Testis (tissue), 3 donors: ENCODE data around the gene HTR3B. TPM values are rescaled to one million over a fixed set of nuclear protein-coding genes. Genes with fewer than 3 reads are reported as not detected.

Source experiments
- DNase-seq: peaks from one replicate; pipeline ENCODE4 v3.0.0-alpha.2; 2019
- H3K27ac ChIP-seq, 2 donors: fragments of 200-600 bp; sonication (generic); one replicate each; pipeline ENCODE4 v1.5.1; 2019
- H3K27me3 ChIP-seq: fragments of 200-600 bp; sonication (generic); one replicate; pipeline ENCODE4 v1.5.1; 2019
- H3K36me3 ChIP-seq: fragments of 200-600 bp; sonication (generic); one replicate; pipeline ENCODE4 v1.5.1; 2017; ENCODE audit warnings: low read depth; ENCODE audit errors: missing control alignments
- H3K4me1 ChIP-seq: fragments of 200-600 bp; sonication (generic); one replicate; pipeline ENCODE4 v1.5.1; 2019
- H3K4me3 ChIP-seq, 2 donors: fragments of 200-600 bp; sonication (generic); one replicate each; pipeline ENCODE4 v1.5.1; 2017 to 2019
- H3K9me3 ChIP-seq: fragments of 200-600 bp; sonication (generic); one replicate; pipeline ENCODE4 v1.5.1; 2017
- POLR2A ChIP-seq: fragments of 450-650 bp; IDR thresholded peaks from one replicate; pipeline ENCODE4 v1.6.1; 2017; ENCODE audit warnings: antibody characterized with exemption, mild to moderate bottlenecking, moderate library complexity
- whole genome bisulfite sequencing, 2 donors: methylation state at CpG; one replicate each; pipeline ENCODE4 v1.1.5; 2018; 5-methylcytosine and 5-hydroxymethylcytosine counted together
- intact Hi-C: fragments of 100-400 bp; cut with DNase I; formaldehyde crosslinking; loops from one replicate; pipeline ENCODE4 v1.15.1; 2023; ENCODE audit warnings: low total_unique reads
- polyA plus RNA-seq: library from polyadenylated mRNA; stranded (reverse); fragments of 350-450 nt; fragmentation: Illumina TruSeq; extraction: RNeasy Lipid Tissue Mini Kit (QIAGEN cat#74804); gene quantifications from one replicate; pipeline ENCODE4 v1.2.3, GENCODE V29; 2014; ENCODE audit warnings: low read depth, low replicate concordance; ENCODE audit not compliant: insufficient read depth
- total RNA-seq, 2 donors: library from RNA; depleted of rRNA; stranded (reverse); fragments of >200 nt; gene quantifications; one replicate each; pipeline ENCODE4 v1.2.3, GENCODE V29; 2016
- TF ChIP-seq, protein P1 (sequence below), 3 experiments: fragments of 450-650 bp in 2 of 3; fragments of 200-600 bp in 1 of 3; sonication (generic) in 1 of 3; IDR thresholded peaks; one replicate each; pipeline ENCODE4 v1.5.1; 2016 to 2019; ENCODE audit warnings: antibody characterized with exemption in 3 of 3, mild to moderate bottlenecking in 2 of 3, moderate library complexity in 1 of 3

The HTR3B gene
- total and polyA plus RNA-seq, 3 donors from 2014 or later, result 1.1 to 2.9 (median 1.7) TPM

DNA sequence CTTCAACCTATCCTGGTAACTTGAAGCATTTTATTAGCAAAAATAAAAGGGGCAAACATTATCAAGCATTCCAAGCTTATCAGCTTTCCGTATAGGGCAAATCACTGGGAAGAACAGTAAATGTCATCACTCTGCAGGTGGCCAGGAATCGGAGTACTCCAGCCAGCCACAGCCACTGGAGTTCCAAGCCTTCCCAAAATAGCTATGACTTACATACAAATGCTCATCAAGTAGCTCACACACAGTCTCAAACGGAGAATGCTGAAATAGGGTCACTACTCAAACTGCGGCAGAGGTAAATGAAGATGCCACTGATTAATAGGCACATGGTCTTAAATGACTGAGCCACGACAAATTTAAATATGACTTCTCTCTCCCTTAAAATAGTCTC, 31.4 kb upstream of the HTR3B start:
- TF ChIP-seq, protein P1, sequence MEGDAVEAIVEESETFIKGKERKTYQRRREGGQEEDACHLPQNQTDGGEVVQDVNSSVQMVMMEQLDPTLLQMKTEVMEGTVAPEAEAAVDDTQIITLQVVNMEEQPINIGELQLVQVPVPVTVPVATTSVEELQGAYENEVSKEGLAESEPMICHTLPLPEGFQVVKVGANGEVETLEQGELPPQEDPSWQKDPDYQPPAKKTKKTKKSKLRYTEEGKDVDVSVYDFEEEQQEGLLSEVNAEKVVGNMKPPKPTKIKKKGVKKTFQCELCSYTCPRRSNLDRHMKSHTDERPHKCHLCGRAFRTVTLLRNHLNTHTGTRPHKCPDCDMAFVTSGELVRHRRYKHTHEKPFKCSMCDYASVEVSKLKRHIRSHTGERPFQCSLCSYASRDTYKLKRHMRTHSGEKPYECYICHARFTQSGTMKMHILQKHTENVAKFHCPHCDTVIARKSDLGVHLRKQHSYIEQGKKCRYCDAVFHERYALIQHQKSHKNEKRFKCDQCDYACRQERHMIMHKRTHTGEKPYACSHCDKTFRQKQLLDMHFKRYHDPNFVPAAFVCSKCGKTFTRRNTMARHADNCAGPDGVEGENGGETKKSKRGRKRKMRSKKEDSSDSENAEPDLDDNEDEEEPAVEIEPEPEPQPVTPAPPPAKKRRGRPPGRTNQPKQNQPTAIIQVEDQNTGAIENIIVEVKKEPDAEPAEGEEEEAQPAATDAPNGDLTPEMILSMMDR (IDR thresholded peaks at IDR 0.05), result no peak
- no peak for TF ChIP-seq POLR2A
- Histone ChIP-seq H3K27me3 (no peaks in the 10 kb centered on the region), H3K4me3 (no peak overlapping the region), H3K4me1 (peaks cover 11% of the 10 kb centered on the region), H3K9me3 (no peaks in the 10 kb centered on the region), H3K36me3 (no peaks in the 10 kb centered on the region), H3K27ac (no peak overlapping the region)
- intact Hi-C loops, result no loop called here
- DNase-seq, result no peak
- WGBS, 2 donors, result 39 to 40% methylated on average over 5 of the region's 5 CpGs

DNA sequence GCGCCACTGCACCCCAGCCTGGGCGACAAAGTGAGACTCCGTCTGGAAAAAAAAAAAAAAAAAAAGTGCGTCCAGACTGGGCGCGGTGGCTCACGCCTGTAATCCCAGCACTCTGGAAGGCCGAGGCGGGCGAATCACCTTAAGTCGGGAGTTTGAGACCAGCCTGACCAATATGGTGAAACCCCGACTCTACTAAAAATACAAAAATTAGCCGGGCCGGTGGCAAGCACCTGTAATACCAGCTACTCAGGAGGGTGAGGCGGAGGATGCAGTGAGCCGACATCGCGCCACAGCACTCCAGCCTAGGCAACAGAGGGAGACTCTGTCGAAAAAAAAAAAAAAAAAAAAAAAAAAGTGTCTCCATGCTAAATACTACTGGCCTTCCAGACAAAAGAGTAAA, 30.5 kb upstream of the HTR3B start:
- no peak for DNase-seq
- Histone ChIP-seq H3K36me3 (no peaks in the 10 kb centered on the region), H3K4me3 (peak overlapping the region; percentile 74 to 78), H3K4me1 (peaks cover 11% of the 10 kb centered on the region), H3K9me3 (no peaks in the 10 kb centered on the region), H3K27me3 (no peaks in the 10 kb centered on the region), H3K27ac (peak overlapping the region in 1 of 2 donors; percentile 96)
- intact Hi-C loops, result no loop called here
- no peak for TF ChIP-seq POLR2A
- TF ChIP-seq, protein P1 (IDR thresholded peaks at IDR 0.05), result no peak
- WGBS, 2 donors, result 60 to 72% methylated on average over 17 to 19 of the region's 19 CpGs

DNA sequence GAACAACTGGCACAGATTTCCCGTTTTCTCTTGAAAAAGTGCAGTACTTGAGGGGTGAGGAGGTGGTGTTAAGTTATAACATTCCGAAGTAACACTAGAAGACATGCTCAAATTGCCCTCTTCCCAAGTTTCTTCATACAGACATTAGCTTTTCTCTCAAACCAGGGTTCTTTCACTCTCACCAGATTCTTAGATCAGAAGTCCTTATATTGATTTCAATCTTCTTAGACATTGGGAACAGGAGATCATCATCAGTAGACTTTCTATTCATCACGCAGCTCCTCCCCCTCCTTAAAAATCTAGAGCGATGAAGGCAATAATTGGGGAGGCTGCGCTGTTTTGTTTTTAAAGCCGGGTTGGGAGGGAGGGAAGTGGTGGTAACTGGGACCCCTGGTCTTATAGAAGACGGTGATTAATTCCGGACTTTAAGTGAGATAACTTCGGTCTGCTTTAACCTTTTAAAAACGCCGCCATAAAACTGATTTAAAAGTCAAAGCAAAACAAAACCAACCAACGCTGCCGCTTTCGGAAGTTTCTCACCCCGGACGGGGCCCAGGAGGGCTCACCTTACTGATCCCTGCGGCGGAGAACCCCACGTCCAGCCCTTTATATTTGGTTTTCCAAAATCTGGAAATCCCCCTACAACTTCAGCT, 29.9 kb upstream of the HTR3B start:
- no peak for DNase-seq
- H3K27ac ChIP-seq, result peak overlapping the region; percentile 16 to 96
- intact Hi-C loops, result no loop called here
- TF ChIP-seq, protein P1 (IDR thresholded peaks at IDR 0.05), result no peak
- TF ChIP-seq POLR2A, result no peak
- WGBS, 2 donors, result 2 to 3% methylated on average over 19 of the region's 19 CpGs
- H3K4me3 ChIP-seq, result peak overlapping the region; percentile 74 to 78
- no peaks in the 10 kb centered on the region for H3K27me3 ChIP-seq
- no peaks in the 10 kb centered on the region for H3K9me3 ChIP-seq
- peaks cover 11% of the 10 kb centered on the region for H3K4me1 ChIP-seq
- no peaks in the 10 kb centered on the region for H3K36me3 ChIP-seq

DNA sequence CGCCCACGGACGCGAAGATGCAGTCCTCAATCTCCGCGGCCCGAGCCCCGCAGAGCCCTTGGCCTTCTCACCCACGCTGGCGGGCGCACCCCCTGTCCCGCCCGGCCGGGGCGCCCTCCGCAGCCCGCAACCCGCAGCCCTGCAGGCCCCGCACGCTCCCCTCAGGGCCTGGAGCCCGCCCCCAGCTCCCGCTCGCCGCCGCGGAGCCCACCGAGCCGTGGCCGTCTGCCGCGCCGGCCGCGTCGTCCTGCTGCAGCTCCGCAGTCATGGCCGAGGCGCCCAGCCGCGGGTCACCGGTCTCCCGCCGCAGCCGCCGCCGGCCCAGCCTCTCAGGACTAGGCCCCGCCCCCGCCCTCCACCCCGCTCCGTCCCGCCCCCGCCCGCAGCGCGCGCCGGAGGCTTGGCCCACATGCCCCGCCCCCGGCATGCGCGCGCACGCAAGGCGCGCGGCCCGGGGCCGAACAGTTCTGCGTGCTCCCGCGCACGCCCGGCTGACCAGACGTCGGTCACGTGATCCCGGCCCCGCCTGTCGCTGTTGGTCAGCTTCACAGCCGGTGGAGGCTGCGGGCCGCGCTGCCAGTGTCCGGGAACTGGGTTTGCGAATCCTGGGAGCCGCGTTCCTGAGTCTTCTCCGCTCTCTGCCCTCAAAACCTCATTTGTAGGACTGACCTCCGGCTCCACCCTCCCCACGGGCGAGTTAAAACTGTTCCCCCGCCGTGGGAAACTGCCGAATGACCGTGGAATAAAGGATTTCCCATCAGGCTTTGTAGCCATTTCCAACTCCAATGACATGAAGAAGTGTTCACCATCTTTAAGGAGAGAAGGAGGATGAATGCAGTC, 29.1 kb upstream of the HTR3B start, which contains the start of gene USP28:
Gene USP28 (minus strand): TSS at position 339 of the 840 bp plus-strand sequence. CDS start 71 bp downstream, at position 268.
- intact Hi-C loops, result no loop called here
- Histone ChIP-seq H3K27me3 (no peaks in the 10 kb centered on the region), H3K4me1 (peaks cover 11% of the 10 kb centered on the region), H3K27ac (peak within 1 kb of the TSS; percentile 88 to 96), H3K9me3 (no peaks in the 10 kb centered on the region), H3K4me3 (peak within 1 kb of the TSS; percentile 74 to 78), H3K36me3 (no peaks in the 10 kb centered on the region)
- TF ChIP-seq, protein P1 (IDR thresholded peaks at IDR 0.05), result peak in 1 of 3 experiments; percentile 4
- TF ChIP-seq POLR2A, result peak; percentile 59
- WGBS, 2 donors, result 0 to 1% methylated on average over 58 to 65 of the region's 95 CpGs
- peak; percentile 98 for DNase-seq
